ENCODE data around the gene PRPF40A. TPM values are rescaled to one million over a fixed set of nuclear protein-coding genes. Genes with fewer than 3 reads are reported as not detected.
"Not testable (repeated sequence)": the region's sequence is repeated elsewhere in the genome, so short reads cannot be mapped to it uniquely, and the experiment has no call there.

Gene PRPF40A
- total RNA-seq, result 84.8 TPM
- long read RNA-seq, partial matches to known transcripts, result 40 of 70 reads
- long read RNA-seq, other reads (novel, unspliced or antisense), result 29 of 70 reads

DNA sequence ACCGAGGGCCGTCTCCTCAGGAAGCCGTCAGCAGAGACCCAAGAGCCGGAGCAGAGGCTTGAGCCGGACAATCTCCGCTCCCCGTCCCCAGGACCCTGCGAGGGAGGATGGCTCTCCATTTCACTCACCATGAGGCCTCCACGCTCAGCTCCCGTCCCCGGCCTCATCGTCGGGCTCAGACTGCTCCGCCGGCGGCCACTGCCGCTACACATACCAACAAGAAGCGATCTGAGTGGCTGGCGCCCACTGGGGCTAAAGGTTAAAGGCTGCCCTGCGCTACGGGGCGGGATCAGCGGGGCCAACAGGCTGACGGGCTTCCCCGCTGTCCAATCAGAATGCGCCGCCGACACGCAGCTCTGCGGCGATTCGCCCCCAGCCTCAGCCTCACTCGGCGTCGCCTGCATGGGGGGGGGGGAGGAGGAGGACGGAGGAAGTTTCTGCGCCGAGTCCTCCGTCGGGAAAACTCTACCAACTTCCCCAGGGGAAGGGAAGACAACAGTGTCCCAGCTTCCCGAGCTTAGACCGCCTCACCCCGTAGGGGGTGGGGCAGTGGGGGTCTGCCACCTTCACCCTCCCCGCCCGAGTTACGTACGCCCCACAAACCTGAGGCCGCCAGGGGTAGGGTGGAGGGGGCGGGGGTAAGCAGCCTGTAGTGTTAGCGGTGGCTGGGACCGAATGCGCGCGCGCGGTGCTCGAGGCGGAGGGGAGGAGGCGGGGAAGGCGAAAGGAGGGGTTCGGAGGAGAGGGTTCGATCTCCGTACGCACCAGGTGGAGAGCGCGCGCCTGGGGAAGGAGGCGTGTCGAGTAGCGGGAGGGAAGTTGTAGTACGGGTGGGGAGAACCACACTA lies at the start of gene PRPF40A:
PRPF40A (minus strand) TSS at position 234 of the 848 bp plus-strand sequence; CDS start at position 212, 22 bp downstream.
- Histone ChIP-seq H3K27me3 (ENCODE audit: low read depth) (no peaks in the 10 kb centered on the region), H3K9me3 (no peaks in the 10 kb centered on the region), H3K4me1 (peaks cover 50% of the 10 kb centered on the region), H3K4me3 (peak within 1 kb of the TSS; percentile 90), H3K27ac (peak within 1 kb of the TSS; percentile 98), H3K36me3 (peaks cover 37% of the 10 kb centered on the region)
- DNase-seq (peak; percentile 99), ATAC-seq (peak; percentile 94 to 96)
- intact Hi-C loops (cut with DNase I), result no loop called here
- TF ChIP-seq CTCF (IDR thresholded peaks at IDR 0.05), result no peak

- intact Hi-C loops (cut with DNase I), result no loop called here
- no peaks in the 10 kb centered on the region for H3K4me1 ChIP-seq
- H3K27me3 ChIP-seq (ENCODE audit: low read depth), result no peaks in the 10 kb centered on the region
- H3K9me3 ChIP-seq, result no peaks in the 10 kb centered on the region
- H3K4me3 ChIP-seq, result no peak overlapping the region
- ATAC-seq (no peak), DNase-seq (no peak)
- peaks cover 12% of the 10 kb centered on the region for H3K36me3 ChIP-seq
- no peak for TF ChIP-seq CTCF (IDR thresholded peaks at IDR 0.05)
- no peak overlapping the region for H3K27ac ChIP-seq
Observed at GRCh38 chr2:152766928-152767327, 49.7 kb upstream of the PRPF40A start.

DNA sequence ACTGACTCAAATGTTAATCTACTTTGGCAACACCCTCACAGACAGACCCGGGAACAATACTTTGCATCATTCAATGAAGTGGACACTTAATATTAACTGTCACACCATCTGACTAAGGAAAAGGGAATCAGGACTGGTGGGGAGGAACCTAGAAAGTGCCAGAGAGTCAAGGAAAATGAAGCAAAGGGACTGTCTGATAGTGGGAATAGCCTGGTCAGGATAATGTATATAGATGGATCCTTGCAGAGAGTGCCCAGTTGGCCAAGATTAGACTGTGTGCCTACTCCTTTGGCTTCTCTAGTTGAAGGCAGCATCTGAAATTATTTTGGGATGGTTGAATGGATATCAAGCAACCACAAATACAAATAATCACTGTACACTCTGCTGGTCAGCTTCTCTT lies 46.4 kb upstream of the PRPF40A start:
- no peaks in the 10 kb centered on the region for H3K4me1 ChIP-seq
- intact Hi-C loops (cut with DNase I), result no loop called here
- H3K27me3 ChIP-seq (ENCODE audit: low read depth), result no peaks in the 10 kb centered on the region
- no peak overlapping the region for H3K4me3 ChIP-seq
- no peaks in the 10 kb centered on the region for H3K9me3 ChIP-seq
- ATAC-seq (no peak), DNase-seq (no peak)
- no peak overlapping the region for H3K27ac ChIP-seq
- H3K36me3 ChIP-seq, result peaks cover 26% of the 10 kb centered on the region
- no peak for TF ChIP-seq CTCF (IDR thresholded peaks at IDR 0.05)

- H3K27ac ChIP-seq; H3K9me3 ChIP-seq; ATAC-seq; H3K4me3 ChIP-seq; H3K4me1 ChIP-seq; intact Hi-C loops (cut with DNase I); DNase-seq; H3K27me3 ChIP-seq (ENCODE audit: low read depth): not testable (repeated sequence)
- H3K36me3 ChIP-seq, result peaks cover 30% of the 10 kb centered on the region
Observed at GRCh38 chr2:152763208-152763607, 45.9 kb upstream of the PRPF40A start.

DNA sequence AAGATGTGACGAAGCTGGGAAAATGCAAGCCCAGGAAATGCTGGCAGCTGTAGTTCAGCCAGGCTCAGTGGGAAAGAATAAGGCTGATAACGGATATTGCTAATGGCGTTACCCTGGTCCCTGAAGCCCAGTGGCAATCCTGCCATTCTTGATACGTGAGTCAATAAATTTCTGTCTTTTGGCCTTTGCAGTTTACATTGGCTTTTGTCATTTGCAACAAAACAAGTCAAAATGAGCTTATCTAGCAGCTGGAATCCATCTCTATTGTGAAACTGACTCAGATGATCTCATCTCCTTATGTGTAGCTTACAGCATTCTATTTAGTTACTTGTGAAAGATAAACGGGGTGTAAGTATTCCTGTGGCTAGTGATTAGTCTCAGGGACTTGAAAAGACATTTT lies 44.9 kb upstream of the PRPF40A start:
- peaks cover 40% of the 10 kb centered on the region for H3K36me3 ChIP-seq
- no peak for ATAC-seq
- no peaks in the 10 kb centered on the region for H3K27me3 ChIP-seq (ENCODE audit: low read depth)
- DNase-seq, result no peak
- H3K27ac ChIP-seq, result peak overlapping the region; percentile 5
- H3K4me1 ChIP-seq, result no peaks in the 10 kb centered on the region
- no peak for TF ChIP-seq CTCF (IDR thresholded peaks at IDR 0.05)
- no peak overlapping the region for H3K4me3 ChIP-seq
- intact Hi-C loops (cut with DNase I), result no loop called here
- no peaks in the 10 kb centered on the region for H3K9me3 ChIP-seq

- Histone ChIP-seq H3K36me3 (peaks cover 45% of the 10 kb centered on the region), H3K4me1 (no peaks in the 10 kb centered on the region), H3K4me3 (no peak overlapping the region), H3K9me3 (no peaks in the 10 kb centered on the region), H3K27ac (no peak overlapping the region), H3K27me3 (ENCODE audit: low read depth) (no peaks in the 10 kb centered on the region)
- ATAC-seq, result no peak
- no peak for DNase-seq
- no peak for TF ChIP-seq CTCF (IDR thresholded peaks at IDR 0.05)
- intact Hi-C loops (cut with DNase I), result no loop called here
Observed at GRCh38 chr2:152761214-152761613, 44.0 kb upstream of the PRPF40A start.

All from lower lobe of right lung (tissue), 2 donors.